NT2/D1 (cell line): ENCODE data around the gene PPP2R5A.

ENCODE experiments used
- YY1 ChIP-seq: IDR thresholded peaks from 2 replicates; pipeline ENCODE4 v1.6.1; 2011; ENCODE audit not compliant: insufficient read length, insufficient read depth
- ZNF274 ChIP-seq: IDR thresholded peaks from 2 replicates; pipeline ENCODE4 v1.6.1; 2011; ENCODE audit warnings: mild to moderate bottlenecking, low read depth, low read length

- TF ChIP-seq ZNF274 (no peak), YY1 (no peak)
These were observed 13.3 kb upstream of the PPP2R5A start for GRCh38 chr1:212271823-212272485.
